Dedifferentiated amniotic fluid mesenchymal stem cell (primary cell): Measurements from ENCODE around the gene EEPD1.

ENCODE experiments used
- DNase-seq: peaks from one replicate; pipeline ENCODE4 v3.0.0-alpha.2; 2016; ENCODE audit errors: extremely low spot score

The EEPD1 gene

DNA sequence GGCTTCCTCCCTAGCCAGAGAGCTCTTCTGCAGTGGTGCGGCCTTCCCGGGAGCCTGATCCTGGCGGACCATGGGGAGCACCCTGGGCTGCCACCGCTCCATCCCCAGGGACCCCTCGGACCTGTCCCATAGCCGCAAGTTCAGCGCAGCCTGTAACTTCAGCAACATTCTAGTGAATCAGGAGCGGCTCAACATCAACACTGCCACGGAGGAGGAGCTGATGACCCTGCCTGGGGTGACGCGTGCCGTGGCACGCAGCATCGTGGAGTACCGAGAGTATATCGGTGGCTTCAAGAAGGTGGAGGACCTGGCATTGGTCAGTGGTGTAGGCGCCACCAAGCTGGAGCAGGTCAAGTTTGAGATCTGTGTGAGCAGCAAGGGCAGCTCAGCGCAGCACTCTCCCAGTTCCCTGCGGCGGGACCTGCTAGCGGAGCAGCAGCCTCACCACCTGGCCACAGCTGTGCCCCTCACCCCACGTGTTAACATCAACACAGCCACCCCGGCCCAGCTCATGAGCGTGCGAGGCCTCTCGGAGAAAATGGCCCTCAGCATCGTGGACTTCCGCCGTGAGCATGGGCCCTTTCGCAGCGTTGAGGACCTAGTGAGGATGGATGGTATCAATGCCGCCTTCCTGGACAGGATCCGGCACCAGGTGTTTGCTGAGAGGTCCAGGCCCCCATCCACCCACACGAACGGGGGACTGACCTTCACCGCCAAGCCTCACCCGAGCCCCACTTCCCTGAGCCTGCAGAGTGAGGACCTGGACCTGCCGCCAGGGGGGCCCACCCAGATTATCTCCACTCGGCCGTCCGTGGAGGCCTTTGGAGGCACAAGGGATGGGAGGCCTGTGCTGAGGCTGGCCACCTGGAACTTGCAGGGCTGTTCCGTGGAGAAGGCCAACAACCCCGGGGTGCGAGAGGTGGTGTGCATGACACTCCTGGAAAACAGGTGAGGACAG, 1.5 kb downstream of the EEPD1 start:
- no peak for DNase-seq

DNA sequence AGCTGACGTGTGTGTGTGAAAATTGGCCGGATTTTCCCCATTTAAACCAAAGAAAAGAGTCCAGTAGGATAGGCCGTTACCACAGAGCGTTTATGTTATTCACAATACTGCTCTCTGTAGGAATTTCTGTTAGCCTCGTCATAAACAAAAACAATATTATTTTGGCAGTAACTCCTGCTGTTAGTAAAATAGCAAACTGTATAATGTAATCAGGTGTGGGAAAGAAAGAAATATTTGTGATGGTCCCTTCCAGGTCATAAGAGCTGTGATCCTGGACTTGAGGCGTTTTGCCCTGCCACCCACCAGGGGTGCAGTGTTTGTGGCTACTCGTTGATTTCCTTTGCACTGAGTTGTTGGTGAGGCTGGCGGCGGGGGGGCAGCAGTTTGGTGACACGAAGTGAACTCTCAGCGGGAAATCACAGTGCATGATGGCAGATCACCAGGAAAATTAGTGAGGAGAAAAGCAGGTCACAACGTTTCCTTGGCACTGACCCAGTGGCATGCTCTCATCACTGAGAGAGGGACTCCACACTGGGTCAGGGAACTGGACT, 2.8 kb downstream of the EEPD1 start:
- no peak for DNase-seq

GRCh38 chr7:36157527-36158320, 4.7 kb downstream of the EEPD1 start:
- DNase-seq: no peak

- DNase-seq: no peak
Observed at GRCh38 chr7:36158321-36158605, 5.2 kb downstream of the EEPD1 start.

- no peak for DNase-seq
Observed at GRCh38 chr7:36159618-36160017, 6.6 kb downstream of the EEPD1 start.

GRCh38 chr7:36160313-36160712, 7.3 kb downstream of the EEPD1 start:
- DNase-seq: no peak

DNA sequence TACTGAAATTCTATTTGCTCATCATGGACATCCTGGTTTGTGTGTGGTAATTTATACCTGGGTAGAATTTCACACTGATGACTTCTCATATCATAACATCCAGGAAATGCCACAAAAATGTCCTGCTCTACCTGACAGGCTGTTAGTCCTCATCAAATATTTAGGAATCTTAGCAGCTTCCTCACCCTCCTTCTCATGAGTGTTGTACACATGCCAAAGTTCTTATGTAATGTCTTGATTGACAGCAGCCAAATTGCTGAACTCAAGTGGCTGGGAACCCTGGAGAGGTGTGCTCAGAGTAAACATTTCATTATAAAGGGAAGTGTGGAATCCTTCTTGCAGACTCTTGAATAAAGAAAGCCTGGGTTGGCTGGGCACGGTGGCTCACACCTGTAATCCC, 8.9 kb downstream of the EEPD1 start:
- no peak for DNase-seq

DNA sequence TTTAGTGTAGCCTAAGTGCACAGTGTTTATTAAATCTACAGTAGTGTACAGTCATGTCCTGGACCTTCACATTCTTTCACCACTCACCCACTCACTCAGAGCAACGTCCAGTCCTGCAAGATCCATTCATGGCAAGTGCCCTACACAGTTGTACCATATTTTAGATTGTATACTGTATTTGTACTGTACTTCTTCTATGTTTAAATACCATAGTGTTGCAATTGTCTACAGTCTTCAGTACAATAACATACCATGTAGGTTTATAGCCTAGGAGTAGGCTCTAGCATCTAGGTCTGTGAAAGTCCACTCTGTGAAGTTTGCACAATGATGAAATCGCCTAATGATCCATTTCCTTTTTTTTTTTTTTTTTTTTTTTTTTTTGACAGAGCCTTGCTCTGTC, 12.0 kb downstream of the EEPD1 start:
- no peak for DNase-seq

GRCh38 chr7:36165802-36166201, 12.7 kb downstream of the EEPD1 start:
- DNase-seq: no peak

DNA sequence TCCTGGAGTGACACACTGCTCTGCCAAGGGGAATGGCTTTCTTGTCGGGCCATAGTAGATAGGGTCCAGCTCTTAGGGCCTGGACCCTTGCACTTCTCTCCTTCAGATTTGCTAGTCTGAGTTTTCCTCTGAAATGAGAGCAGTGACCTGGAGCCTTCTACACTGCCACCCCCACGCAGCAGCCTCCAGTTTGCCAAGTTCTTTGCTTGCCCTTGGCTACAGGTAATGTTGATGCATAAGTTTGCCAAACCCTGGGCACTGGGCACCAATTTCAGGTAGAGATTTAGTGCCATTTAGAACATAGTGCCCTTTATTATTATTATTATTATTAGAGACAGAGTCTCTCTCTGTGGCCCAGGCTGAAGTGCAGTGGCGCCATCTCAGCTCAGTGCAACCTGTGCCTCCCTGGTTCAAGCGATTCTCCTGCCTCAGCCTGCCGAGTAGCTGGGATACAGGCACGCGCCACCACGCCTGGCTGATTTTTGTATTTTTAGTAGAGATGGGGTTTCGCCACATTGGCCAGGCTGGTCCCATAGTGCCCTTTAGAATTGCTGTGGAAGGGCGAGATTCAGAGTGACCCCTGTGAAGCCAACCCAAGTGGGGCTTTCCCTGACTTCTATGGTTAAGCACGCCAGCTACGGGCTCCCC, 14.5 kb downstream of the EEPD1 start:
- DNase-seq: no peak

DNA sequence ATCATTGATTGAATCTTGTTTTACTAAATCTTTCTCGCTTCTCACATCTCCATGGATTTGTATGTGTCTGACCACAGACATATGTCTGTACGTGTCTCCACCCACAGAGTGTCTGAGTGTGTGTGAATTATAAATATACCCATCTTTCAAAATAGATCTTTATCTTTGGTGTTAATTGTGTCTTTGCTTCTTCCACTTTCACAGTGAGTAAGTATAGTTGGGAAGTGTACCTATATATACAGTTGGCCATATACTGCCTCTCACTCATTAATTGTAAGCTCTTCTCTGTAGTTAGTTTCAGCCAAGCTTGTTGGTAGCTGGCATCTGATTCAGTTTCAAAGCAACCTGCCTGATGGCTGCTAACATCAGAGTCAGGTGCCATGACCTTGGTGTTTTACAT, 18.4 kb downstream of the EEPD1 start:
- no peak for DNase-seq

GRCh38 chr7:36175886-36176285, 22.8 kb downstream of the EEPD1 start:
- DNase-seq: no peak

DNA sequence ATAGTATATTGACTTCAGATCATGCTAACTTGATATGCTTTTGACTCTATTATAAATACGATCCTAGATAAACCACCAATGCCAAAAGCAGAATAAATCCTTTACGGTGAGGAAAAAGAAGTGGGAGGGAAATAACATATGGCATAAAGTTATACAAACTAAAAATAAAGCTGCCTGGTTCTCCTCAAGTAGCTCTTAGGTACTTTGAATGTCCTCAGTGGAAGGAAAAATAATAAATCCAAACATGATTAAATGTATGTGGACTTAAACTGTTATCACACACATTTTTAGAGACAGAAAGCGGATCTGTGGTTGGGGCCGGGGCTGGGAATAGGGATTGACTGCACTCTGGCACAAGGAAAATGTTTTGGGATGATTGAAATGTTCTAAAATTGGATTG, 23.6 kb downstream of the EEPD1 start:
- DNase-seq: no peak

DNA sequence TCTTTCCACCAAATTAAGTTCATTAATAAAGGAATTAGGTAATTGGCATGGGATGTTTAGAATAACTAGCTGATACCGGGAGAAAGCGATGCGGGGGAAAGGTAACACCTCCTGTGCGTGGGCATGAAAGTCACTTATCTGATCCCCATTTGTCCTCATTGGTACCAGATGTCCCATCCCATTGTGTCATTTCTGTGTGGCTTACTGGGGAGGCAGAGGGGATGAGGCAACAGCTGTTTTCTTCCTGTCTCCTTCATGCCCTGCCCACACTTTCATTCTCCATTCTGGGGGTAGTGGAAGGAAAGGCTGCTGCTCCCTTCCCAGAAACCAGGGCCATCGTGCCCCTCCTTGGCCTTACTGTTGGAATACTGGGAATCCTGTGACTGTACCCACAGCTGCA, 27.1 kb downstream of the EEPD1 start:
- DNase-seq: no peak

- DNase-seq: no peak
Observed at GRCh38 chr7:36181668-36182067, 28.6 kb downstream of the EEPD1 start.

DNA sequence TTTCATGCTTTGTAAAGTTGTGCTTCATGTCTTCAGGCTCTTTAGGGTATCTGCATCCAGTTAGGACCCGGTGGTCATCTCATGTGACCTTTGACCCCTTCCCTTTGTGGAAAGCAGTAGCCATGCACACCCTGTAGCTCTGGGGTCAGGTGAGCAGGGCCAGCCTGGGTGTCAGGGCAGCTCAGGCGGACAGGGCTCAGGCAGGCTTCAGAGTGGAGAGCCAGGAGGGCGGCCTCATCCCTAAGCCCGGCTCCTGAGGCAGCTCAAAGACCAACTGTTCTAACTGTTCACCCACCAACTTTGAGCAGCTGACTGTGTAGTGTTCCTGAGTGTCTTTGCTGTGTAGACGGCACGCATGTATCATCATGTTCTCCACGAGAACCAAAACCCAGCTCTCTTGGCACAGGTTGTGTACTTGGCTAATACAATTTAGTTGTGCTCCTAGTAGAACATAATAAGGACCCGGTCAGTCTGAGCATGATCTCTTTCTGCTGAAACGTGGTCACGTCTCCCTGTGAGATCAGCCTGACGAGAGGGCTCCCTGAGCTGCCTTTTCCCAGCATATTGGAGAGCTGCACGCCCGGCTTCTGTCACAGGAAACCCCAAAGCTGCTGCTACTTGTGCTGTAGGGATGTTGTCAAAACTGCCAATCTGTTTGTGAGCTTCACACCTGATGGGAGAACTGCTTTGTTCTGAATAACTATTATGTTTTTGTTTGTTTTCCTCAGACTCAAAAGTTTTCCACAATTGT, 30.0 kb downstream of the EEPD1 start:
- DNase-seq: no peak

GRCh38 chr7:36185092-36185491, 32.0 kb downstream of the EEPD1 start:
- no peak for DNase-seq

GRCh38 chr7:36185756-36186155, 32.7 kb downstream of the EEPD1 start:
- no peak for DNase-seq

DNA sequence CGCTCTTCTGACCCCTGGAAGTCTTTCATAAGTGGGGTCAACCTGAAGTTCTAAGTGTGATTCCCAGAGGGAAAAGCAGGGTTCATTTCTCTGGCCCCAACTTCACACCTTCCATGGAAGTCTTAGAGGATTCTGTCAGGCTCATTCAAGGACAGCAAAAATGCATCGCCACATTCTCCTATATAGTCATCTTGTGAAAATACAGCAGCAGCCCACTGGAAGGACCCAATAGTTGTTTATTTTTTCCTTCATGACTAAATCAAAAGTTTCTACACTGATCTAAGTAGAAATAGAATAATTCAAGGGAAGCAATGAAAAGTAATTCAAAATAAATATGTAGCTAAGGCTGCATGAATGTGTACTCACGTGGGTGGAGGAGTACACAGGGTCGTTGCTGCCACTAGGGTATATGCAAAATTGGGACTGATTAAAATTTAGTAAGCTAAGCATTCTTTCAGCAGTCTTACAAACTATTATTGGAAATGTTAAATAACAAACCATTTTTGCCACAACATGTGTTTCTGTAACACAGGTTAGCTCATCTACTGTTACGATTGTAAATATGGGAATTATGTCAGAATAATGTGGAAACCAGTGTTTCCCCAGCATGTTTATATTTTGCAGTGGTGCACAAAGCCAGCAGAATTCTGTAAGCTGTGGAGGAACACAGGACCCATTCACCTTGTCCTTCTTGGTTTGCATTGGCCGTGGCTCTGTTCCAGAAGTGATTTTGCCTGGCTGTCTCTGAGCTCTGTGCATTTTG, 33.5 kb downstream of the EEPD1 start:
- no peak for DNase-seq

DNA sequence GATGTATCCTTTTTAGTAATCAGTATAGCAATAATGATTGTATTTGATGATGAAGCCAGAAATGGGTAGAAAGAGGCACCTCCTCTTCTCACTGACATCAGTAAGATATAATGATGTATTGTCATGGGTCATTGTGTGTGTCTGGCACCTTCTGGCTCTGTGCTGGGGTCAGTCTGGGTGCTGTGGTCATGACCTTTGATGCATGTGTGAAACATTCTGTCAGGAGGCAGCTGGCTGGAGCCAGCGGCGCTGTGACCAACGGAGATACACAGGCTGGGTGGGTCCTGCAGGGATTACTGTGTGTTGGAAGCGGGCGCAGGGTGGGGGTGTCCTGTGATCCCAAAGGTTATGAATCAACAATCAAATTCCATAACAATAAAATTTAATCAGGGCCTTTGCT, 35.2 kb downstream of the EEPD1 start:
- DNase-seq: no peak

DNA sequence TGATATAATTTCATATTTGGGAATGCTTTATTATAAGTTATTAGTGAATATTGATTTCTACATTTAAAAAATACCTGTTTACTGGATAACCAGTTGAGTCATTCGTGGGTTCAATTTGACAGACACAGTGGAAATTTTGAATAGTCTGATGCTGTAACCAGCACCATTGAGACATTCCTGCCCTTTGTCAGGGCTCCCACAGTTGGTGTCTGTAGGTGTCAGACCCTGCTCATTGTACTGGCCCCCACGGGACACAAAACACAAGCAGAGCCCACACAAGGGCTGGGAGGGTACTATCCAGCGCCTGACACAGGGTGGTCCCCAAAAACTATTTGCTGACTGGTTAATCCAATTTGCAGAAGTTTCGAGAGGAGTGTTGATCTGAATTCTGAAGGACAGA, 35.9 kb downstream of the EEPD1 start:
- no peak for DNase-seq
